ENCODE data around the gene RBPJL. TPM values are rescaled to one million over a fixed set of nuclear protein-coding genes. Genes with fewer than 3 reads are reported as not detected.
A peak's percentile ranks its signal among the peaks of the same experiment; 100 is the strongest.

Gene RBPJL
- total and polyA plus RNA-seq, 2 of the 13 experiments (the other 11 are each of a cell fraction or from before 2014, with no cell fraction given) = not detected

DNA sequence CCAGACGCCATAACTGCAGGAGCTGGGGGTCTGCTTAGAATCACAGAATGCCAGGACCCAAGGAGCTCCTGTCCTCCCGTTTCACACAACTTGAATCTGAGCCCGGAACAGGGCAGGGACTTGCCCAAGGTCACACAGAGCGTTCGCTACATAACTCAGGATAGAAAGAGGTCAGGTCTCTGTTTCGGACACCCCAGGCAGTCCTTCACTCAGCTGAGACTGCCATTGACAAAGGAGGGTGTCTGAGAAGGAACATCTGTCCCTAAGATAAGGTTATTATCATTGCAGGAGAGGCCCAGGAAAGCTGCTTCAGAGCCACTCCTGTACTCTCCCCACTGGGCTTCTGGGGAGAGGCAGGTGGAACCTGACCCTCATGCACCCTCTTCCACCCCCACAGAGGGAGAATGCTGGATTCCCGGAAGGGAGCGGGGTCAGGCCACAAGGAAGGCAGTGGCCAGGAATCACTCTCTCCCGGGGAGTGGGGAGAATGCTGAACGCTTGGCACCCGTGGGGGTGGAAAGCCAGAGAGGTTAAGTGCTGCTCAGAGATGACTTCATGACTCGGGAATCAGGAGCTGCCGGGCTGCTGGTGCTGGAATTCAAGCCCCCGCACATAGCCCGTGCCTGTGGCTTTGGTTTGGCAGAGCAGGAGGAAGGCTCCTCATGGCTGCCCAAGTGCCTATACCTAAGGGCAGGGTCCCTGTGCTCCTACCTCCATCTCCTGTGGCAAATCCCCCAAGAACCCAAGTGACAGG, 30.9 kb downstream of the RBPJL start (continued):
- TF ChIP-seq, protein P1, sequence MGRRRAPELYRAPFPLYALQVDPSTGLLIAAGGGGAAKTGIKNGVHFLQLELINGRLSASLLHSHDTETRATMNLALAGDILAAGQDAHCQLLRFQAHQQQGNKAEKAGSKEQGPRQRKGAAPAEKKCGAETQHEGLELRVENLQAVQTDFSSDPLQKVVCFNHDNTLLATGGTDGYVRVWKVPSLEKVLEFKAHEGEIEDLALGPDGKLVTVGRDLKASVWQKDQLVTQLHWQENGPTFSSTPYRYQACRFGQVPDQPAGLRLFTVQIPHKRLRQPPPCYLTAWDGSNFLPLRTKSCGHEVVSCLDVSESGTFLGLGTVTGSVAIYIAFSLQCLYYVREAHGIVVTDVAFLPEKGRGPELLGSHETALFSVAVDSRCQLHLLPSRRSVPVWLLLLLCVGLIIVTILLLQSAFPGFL (CRISPR knock-in tag; IDR thresholded peaks at IDR 0.05) = no peak
- TF ChIP-seq BCL6 (CRISPR knock-in tag; IDR thresholded peaks at IDR 0.05) (no peak), ZNF749 (CRISPR knock-in tag; IDR thresholded peaks at IDR 0.05; ENCODE audit: borderline replicate concordance) (no peak), SALL1 (CRISPR knock-in tag; IDR thresholded peaks at IDR 0.05) (peak; percentile 21), PAF1 (CRISPR knock-in tag; IDR thresholded peaks at IDR 0.05) (no peak), ZNF263 (CRISPR knock-in tag; IDR thresholded peaks at IDR 0.05) (no peak), ZZZ3 (CRISPR knock-in tag; IDR thresholded peaks at IDR 0.05; ENCODE audit: borderline replicate concordance) (no peak), TCF7L2 (IDR thresholded peaks at IDR 0.05; ENCODE audit: low read depth, low read length) (no peak), ZNF460 (CRISPR knock-in tag; IDR thresholded peaks at IDR 0.05; ENCODE audit: borderline replicate concordance) (no peak), ZNF350 (CRISPR knock-in tag; IDR thresholded peaks at IDR 0.05; ENCODE audit: borderline replicate concordance, low read depth) (peak; percentile 16; the same call in 1 of the 2 replicates), FIP1L1 (IDR thresholded peaks at IDR 0.05; ENCODE audit: borderline replicate concordance, insufficient read depth, low read depth, low read length) (no peak), PTBP1 (IDR thresholded peaks at IDR 0.05; ENCODE audit: low read depth, low read length, poor library complexity, severe bottlenecking) (no peak), ATRX (CRISPR knock-in tag; IDR thresholded peaks at IDR 0.05; ENCODE audit: borderline replicate concordance) (no peak)
- TF ChIP-seq, protein P2, sequence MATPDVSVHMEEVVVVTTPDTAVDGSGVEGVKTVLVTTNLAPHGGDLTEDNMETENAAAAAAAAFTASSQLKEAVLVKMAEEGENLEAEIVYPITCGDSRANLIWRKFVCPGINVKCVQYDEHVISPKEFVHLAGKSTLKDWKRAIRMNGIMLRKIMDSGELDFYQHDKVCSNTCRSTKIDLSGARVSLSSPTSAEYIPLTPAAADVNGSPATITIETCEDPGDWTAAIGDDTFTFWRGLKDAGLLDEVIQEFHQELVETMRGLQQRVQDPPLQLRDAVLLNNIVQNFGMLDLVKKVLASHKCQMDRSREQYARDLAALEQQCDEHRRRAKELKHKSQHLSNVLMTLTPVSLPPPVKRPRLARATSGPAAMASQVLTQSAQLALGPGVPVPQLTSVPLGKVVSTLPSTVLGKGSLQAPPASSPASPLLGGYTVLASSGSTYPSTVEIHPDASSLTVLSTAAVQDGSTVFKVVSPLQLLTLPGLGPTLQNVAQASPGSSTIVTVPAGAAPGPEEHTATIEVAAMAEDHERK (CRISPR knock-in tag; IDR thresholded peaks at IDR 0.05; ENCODE audit: low read depth) = no peak
- TF ChIP-seq, protein P3, sequence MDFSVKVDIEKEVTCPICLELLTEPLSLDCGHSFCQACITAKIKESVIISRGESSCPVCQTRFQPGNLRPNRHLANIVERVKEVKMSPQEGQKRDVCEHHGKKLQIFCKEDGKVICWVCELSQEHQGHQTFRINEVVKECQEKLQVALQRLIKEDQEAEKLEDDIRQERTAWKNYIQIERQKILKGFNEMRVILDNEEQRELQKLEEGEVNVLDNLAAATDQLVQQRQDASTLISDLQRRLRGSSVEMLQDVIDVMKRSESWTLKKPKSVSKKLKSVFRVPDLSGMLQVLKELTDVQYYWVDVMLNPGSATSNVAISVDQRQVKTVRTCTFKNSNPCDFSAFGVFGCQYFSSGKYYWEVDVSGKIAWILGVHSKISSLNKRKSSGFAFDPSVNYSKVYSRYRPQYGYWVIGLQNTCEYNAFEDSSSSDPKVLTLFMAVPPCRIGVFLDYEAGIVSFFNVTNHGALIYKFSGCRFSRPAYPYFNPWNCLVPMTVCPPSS (IDR thresholded peaks at IDR 0.05) = no peak
- TF ChIP-seq, protein P4, sequence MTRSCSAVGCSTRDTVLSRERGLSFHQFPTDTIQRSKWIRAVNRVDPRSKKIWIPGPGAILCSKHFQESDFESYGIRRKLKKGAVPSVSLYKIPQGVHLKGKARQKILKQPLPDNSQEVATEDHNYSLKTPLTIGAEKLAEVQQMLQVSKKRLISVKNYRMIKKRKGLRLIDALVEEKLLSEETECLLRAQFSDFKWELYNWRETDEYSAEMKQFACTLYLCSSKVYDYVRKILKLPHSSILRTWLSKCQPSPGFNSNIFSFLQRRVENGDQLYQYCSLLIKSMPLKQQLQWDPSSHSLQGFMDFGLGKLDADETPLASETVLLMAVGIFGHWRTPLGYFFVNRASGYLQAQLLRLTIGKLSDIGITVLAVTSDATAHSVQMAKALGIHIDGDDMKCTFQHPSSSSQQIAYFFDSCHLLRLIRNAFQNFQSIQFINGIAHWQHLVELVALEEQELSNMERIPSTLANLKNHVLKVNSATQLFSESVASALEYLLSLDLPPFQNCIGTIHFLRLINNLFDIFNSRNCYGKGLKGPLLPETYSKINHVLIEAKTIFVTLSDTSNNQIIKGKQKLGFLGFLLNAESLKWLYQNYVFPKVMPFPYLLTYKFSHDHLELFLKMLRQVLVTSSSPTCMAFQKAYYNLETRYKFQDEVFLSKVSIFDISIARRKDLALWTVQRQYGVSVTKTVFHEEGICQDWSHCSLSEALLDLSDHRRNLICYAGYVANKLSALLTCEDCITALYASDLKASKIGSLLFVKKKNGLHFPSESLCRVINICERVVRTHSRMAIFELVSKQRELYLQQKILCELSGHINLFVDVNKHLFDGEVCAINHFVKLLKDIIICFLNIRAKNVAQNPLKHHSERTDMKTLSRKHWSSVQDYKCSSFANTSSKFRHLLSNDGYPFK (CRISPR knock-in tag; IDR thresholded peaks at IDR 0.05; ENCODE audit: borderline replicate concordance) = no peak; the same call in 1 of the 2 replicates
- TF ChIP-seq, protein P5, sequence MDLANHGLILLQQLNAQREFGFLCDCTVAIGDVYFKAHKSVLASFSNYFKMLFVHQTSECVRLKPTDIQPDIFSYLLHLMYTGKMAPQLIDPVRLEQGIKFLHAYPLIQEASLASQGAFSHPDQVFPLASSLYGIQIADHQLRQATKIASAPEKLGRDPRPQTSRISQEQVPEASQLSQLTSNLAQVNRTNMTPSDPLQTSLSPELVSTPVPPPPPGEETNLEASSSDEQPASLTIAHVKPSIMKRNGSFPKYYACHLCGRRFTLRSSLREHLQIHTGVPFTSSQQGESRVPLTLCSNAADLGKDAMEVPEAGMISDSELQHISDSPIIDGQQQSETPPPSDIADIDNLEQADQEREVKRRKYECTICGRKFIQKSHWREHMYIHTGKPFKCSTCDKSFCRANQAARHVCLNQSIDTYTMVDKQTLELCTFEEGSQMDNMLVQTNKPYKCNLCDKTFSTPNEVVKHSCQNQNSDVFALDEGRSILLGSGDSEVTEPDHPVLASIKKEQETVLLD (CRISPR knock-in tag; IDR thresholded peaks at IDR 0.05; ENCODE audit: low read depth) = no peak

Measured in HepG2 (cell line).